Endothelial cell (in vitro differentiated cells): ENCODE results near the gene TCP11. TPM values are rescaled to one million over a fixed set of nuclear protein-coding genes. Genes with fewer than 3 reads are reported as not detected.

ENCODE experiments used
- DNase-seq: peaks from one replicate; pipeline ENCODE4 v3.0.0; 2021; ENCODE audit warnings: low spot score
- H3K27ac Mint-ChIP-seq: one replicate; pipeline ENCODE4 v1.8.0; 2021; ENCODE audit warnings: mixed read lengths, inconsistent platforms; ENCODE audit not compliant: unreplicated experiment
- H3K27me3 Mint-ChIP-seq: one replicate; pipeline ENCODE4 v1.8.0; 2021; ENCODE audit warnings: mild to moderate bottlenecking, moderate library complexity, mixed read lengths, inconsistent platforms; ENCODE audit not compliant: unreplicated experiment
- H3K36me3 Mint-ChIP-seq: one replicate; pipeline ENCODE4 v1.8.0; 2021; ENCODE audit warnings: mild to moderate bottlenecking, low read depth, mixed read lengths, inconsistent platforms; ENCODE audit not compliant: unreplicated experiment
- H3K4me1 Mint-ChIP-seq: one replicate; pipeline ENCODE4 v1.8.0; 2021; ENCODE audit warnings: mild to moderate bottlenecking, mixed read lengths, inconsistent platforms; ENCODE audit not compliant: unreplicated experiment
- H3K4me3 Mint-ChIP-seq: one replicate; pipeline ENCODE4 v1.8.0; 2021; ENCODE audit warnings: mild to moderate bottlenecking, mixed read lengths, inconsistent platforms; ENCODE audit not compliant: unreplicated experiment
- H3K9me3 Mint-ChIP-seq: one replicate; pipeline ENCODE4 v1.8.0; 2021; ENCODE audit warnings: mixed read lengths, inconsistent platforms; ENCODE audit not compliant: unreplicated experiment
- CTCF ChIP-seq: fragments of 200-600 bp; sonication (generic); IDR thresholded peaks from one replicate; pipeline ENCODE4 v1.5.0; 2021; ENCODE audit warnings: antibody characterized with exemption; ENCODE audit not compliant: unreplicated experiment
- total RNA-seq: library from RNA; stranded (reverse); fragmentation: NEBNext Ultra II Directional; extraction: Animal tissue kit (Norgen Biotek cat#: 25700); gene quantifications from one replicate; pipeline ENCODE4 v1.2.1, GENCODE V29; 2021; ENCODE audit not compliant: unreplicated experiment

TCP11 gene
- total RNA-seq, 1 donor from 2014 or later = 0.18 TPM

GRCh38 chr6:35185302-35185681, 44.2 kb upstream of the TCP11 start:
- peaks cover 8% of the 10 kb centered on the region for H3K4me1 Mint-ChIP-seq
- peaks cover 3% of the 10 kb centered on the region for H3K27me3 Mint-ChIP-seq
- no peaks in the 10 kb centered on the region for H3K9me3 Mint-ChIP-seq
- peaks cover 3% of the 10 kb centered on the region for H3K36me3 Mint-ChIP-seq
- peak; percentile 22 for DNase-seq
- no peak overlapping the region for H3K4me3 Mint-ChIP-seq
- TF ChIP-seq CTCF = no peak
- H3K27ac Mint-ChIP-seq = no peak overlapping the region

GRCh38 chr6:35184580-35185301, 43.6 kb upstream of the TCP11 start:
- H3K9me3 Mint-ChIP-seq = no peaks in the 10 kb centered on the region
- peaks cover 8% of the 10 kb centered on the region for H3K4me1 Mint-ChIP-seq
- no peak overlapping the region for H3K4me3 Mint-ChIP-seq
- DNase-seq = no peak
- peaks cover 3% of the 10 kb centered on the region for H3K27me3 Mint-ChIP-seq
- no peak for TF ChIP-seq CTCF
- peak overlapping the region; percentile 40 for H3K27ac Mint-ChIP-seq
- H3K36me3 Mint-ChIP-seq = peaks cover 3% of the 10 kb centered on the region

- Mint-ChIP-seq H3K4me3 (no peak overlapping the region), H3K4me1 (peaks cover 10% of the 10 kb centered on the region), H3K36me3 (peaks cover 3% of the 10 kb centered on the region), H3K27me3 (peaks cover 3% of the 10 kb centered on the region), H3K27ac (no peak overlapping the region), H3K9me3 (no peaks in the 10 kb centered on the region)
- DNase-seq = no peak
- no peak for TF ChIP-seq CTCF
These were observed 42.8 kb upstream of the TCP11 start for GRCh38 chr6:35183935-35184334.

DNA sequence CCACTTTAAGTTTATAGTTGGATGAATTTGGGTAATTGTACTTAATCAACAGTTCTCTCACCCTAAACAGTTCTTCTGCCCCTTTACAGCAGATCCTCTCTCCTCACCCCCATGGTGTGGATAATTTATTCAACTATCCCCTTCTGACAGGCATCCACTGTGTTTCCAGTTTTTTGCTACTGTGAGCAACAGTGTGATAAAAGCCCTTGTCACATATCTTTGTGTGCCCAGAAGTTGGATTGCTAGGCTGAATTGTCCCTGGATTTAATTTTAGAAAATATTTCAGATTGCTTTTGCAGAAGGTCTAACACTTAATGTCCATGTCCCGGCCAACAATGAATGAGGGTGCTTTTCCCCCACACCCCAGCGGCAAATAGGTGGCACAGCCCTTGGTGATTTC, 42.1 kb upstream of the TCP11 start:
- DNase-seq = no peak
- Mint-ChIP-seq H3K27ac (no peak overlapping the region), H3K27me3 (peaks cover 6% of the 10 kb centered on the region), H3K4me1 (peaks cover 15% of the 10 kb centered on the region), H3K36me3 (peaks cover 3% of the 10 kb centered on the region), H3K9me3 (no peaks in the 10 kb centered on the region), H3K4me3 (no peak overlapping the region)
- TF ChIP-seq CTCF = no peak

GRCh38 chr6:35181933-35182612, 40.9 kb upstream of the TCP11 start:
- no peak for TF ChIP-seq CTCF
- peaks cover 15% of the 10 kb centered on the region for H3K4me1 Mint-ChIP-seq
- H3K27ac Mint-ChIP-seq = no peak overlapping the region
- H3K9me3 Mint-ChIP-seq = no peaks in the 10 kb centered on the region
- H3K4me3 Mint-ChIP-seq = no peak overlapping the region
- peaks cover 3% of the 10 kb centered on the region for H3K36me3 Mint-ChIP-seq
- DNase-seq = no peak
- peaks cover 6% of the 10 kb centered on the region for H3K27me3 Mint-ChIP-seq
